Erythroblast (primary cell): ENCODE data around the gene RAD51AP1.

Experiments used
- GATA1 ChIP-seq: IDR thresholded peaks from 2 replicates; pipeline ENCODE4 v1.6.1; 2011; ENCODE audit warnings: low read depth, mild to moderate bottlenecking, control low read depth, low read length, moderate library complexity
- POLR2A ChIP-seq: IDR thresholded peaks from 2 replicates; pipeline ENCODE4 v1.6.1; 2011; ENCODE audit warnings: mild to moderate bottlenecking, low read length

- TF ChIP-seq POLR2A (no peak), GATA1 (no peak)
Measured at GRCh38 chr12:4562034-4562657, 23.5 kb downstream of the RAD51AP1 start, which contains the start of gene DYRK4.
